Transverse colon (tissue), 4 donors: ENCODE data around the gene USP17L25. TPM values are rescaled to one million over a fixed set of nuclear protein-coding genes. Genes with fewer than 3 reads are reported as not detected.

ENCODE experiments used
- total RNA-seq, 4 donors: library from RNA; depleted of rRNA; stranded (reverse); fragments of >200 nt; gene quantifications; one replicate each; pipeline ENCODE4 v1.1.0, GENCODE V29; 2016

Gene USP17L25
- total RNA-seq, 4 donors from 2014 or later, result not detected

Other genes starting within 250 kb of the USP17L25 start
- gene FAM90A26, start 159.5 kb upstream of the USP17L25 start, total RNA-seq, result not detected
- not detected for gene USP17L10, start 119.3 kb upstream of the USP17L25 start, total RNA-seq
- not detected for gene USP17L11, start 114.5 kb upstream of the USP17L25 start, total RNA-seq
- gene USP17L12, start 109.8 kb upstream of the USP17L25 start, total RNA-seq, result not detected
- gene USP17L13, start 105.0 kb upstream of the USP17L25 start, total RNA-seq, result not detected
- gene USP17L15, start 95.5 kb upstream of the USP17L25 start, total RNA-seq, result not detected
- gene USP17L17, start 86.0 kb upstream of the USP17L25 start, total RNA-seq, result not detected
- not detected for gene USP17L18, start 81.3 kb upstream of the USP17L25 start, total RNA-seq
- not detected for gene USP17L19, start 76.5 kb upstream of the USP17L25 start, total RNA-seq
- gene USP17L20, start 71.8 kb upstream of the USP17L25 start, total RNA-seq, result not detected
- gene USP17L21, start 67.0 kb upstream of the USP17L25 start, total RNA-seq, result not detected
- not detected for gene USP17L22, start 62.3 kb upstream of the USP17L25 start, total RNA-seq
- gene USP17L24, start 4.7 kb upstream of the USP17L25 start, total RNA-seq, result not detected
- gene USP17L26, start 4.7 kb downstream of the USP17L25 start, total RNA-seq, result not detected
- gene USP17L5, start 9.5 kb downstream of the USP17L25 start, total RNA-seq, result not detected
- gene USP17L27, start 14.2 kb downstream of the USP17L25 start, total RNA-seq, result not detected
- not detected for gene USP17L28, start 19.0 kb downstream of the USP17L25 start, total RNA-seq
- gene USP17L29, start 23.7 kb downstream of the USP17L25 start, total RNA-seq, result not detected
- gene USP17L30, start 33.2 kb downstream of the USP17L25 start, total RNA-seq, result not detected
- not detected for gene DEFB131A, start 114.5 kb downstream of the USP17L25 start, total RNA-seq